ENCODE data around the gene CISD2.
A peak's percentile ranks its signal among the peaks of the same experiment; 100 is the strongest.

CISD2 gene

DNA sequence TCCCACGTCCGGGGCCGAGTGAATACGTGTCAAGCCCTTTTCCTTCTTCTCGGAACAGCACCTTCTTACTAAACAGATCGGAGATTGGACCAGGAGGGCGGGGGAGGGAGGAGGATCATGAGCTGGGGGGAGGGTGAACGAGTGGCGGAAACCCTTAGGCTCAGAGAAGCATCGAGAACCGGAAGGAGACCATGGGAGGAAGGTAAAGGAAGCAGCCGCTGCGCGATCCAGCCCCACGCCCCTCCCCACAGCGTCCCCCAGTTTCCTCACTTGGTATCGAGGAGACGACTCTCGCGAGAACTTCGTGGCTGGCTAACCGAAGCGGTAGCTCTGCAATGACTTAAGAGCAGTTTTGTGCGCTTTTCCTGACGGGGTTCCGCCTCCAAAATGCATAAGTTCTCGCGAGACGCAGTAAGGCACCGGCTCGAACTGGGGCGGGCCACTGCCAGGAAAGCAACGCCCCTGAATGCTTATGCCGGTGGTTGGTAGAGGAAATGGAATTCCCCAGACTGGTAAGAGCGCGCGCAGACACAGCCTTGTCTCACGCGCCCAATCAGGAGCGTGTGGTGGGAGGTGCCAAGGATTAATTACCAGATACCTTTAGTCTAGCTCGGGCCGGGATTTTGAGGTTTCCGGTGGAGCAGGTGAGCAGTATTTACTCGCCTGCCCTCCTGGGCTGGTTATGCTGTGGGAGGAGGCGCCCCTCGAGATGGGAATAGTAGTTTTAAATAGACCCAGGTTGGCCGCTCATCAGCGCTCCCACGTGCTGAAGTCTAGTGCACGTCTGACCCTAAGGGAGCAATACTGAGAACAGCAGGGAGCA is 40.9 kb upstream of the CISD2 start:
- H3K27me3 ChIP-seq (ENCODE audit: low read length), result no peaks in the 10 kb centered on the region
- H3K9ac ChIP-seq (ENCODE audit: low read length), result peak overlapping the region; percentile 100
- peaks cover 53% of the 10 kb centered on the region for H3K79me2 ChIP-seq (ENCODE audit: insufficient read depth, low read length)
- H3K27ac ChIP-seq (ENCODE audit: low read depth, low read length), result peak overlapping the region; percentile 93
- peak overlapping the region; percentile 95 for H3K4me3 ChIP-seq (ENCODE audit: insufficient read depth, low read length, poor library complexity, severe bottlenecking)
- no peak overlapping the region for H2AFZ ChIP-seq (ENCODE audit: low read depth, low read length, severe bottlenecking)
- TF ChIP-seq EZH2phosphoT487 (conservative IDR thresholded peaks at IDR 0.05; ENCODE audit: low read length), result no peak
- TF ChIP-seq, protein P1, sequence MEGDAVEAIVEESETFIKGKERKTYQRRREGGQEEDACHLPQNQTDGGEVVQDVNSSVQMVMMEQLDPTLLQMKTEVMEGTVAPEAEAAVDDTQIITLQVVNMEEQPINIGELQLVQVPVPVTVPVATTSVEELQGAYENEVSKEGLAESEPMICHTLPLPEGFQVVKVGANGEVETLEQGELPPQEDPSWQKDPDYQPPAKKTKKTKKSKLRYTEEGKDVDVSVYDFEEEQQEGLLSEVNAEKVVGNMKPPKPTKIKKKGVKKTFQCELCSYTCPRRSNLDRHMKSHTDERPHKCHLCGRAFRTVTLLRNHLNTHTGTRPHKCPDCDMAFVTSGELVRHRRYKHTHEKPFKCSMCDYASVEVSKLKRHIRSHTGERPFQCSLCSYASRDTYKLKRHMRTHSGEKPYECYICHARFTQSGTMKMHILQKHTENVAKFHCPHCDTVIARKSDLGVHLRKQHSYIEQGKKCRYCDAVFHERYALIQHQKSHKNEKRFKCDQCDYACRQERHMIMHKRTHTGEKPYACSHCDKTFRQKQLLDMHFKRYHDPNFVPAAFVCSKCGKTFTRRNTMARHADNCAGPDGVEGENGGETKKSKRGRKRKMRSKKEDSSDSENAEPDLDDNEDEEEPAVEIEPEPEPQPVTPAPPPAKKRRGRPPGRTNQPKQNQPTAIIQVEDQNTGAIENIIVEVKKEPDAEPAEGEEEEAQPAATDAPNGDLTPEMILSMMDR (IDR thresholded peaks at IDR 0.05; ENCODE audit: insufficient read depth, low read length, poor library complexity, severe bottlenecking), result no peak
- H3F3A ChIP-seq (ENCODE audit: insufficient read depth), result peaks cover 4% of the 10 kb centered on the region; the same call in 1 of the 2 replicates
- peaks cover 14% of the 10 kb centered on the region for H4K20me1 ChIP-seq (ENCODE audit: low read depth, low read length)
- peaks cover 20% of the 10 kb centered on the region for H3K36me3 ChIP-seq (ENCODE audit: low read length)
- no peaks in the 10 kb centered on the region for H3K9me3 ChIP-seq (ENCODE audit: insufficient read depth, low read length)
- H3K4me2 ChIP-seq (ENCODE audit: low read depth, low read length, poor library complexity, severe bottlenecking), result peak overlapping the region; percentile 99
- no peaks in the 10 kb centered on the region for H3K9me2 ChIP-seq (replicated peaks; ENCODE audit: insufficient read depth, low read length)

DNA sequence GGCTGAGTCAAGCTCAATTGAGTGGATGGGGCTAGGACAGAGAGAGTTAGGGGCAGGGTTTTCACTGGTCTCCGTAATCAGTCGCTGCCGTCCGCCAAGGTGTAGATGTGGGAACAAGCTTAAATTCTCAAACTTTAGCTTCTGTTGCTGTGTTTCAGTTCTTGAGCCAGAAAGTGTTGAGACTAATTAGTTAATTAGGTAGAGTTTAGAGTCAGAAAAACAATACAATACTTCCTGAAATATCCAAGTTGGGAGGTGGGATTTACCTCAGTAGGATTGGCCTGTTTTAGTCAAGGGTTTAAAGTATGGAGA is 40.3 kb upstream of the CISD2 start:
- Histone ChIP-seq H3K9ac (ENCODE audit: low read length) (peak overlapping the region; percentile 72), H3K4me3 (ENCODE audit: insufficient read depth, low read length, poor library complexity, severe bottlenecking) (peak overlapping the region; percentile 64), H3K4me2 (ENCODE audit: low read depth, low read length, poor library complexity, severe bottlenecking) (peak overlapping the region; percentile 95), H3F3A (ENCODE audit: insufficient read depth) (peaks cover 4% of the 10 kb centered on the region; the same call in 1 of the 2 replicates), H3K9me2 (replicated peaks; ENCODE audit: insufficient read depth, low read length) (no peaks in the 10 kb centered on the region), H3K36me3 (ENCODE audit: low read length) (peaks cover 20% of the 10 kb centered on the region), H3K27ac (ENCODE audit: low read depth, low read length) (peak overlapping the region; percentile 81), H2AFZ (ENCODE audit: low read depth, low read length, severe bottlenecking) (no peak overlapping the region), H4K20me1 (ENCODE audit: low read depth, low read length) (peaks cover 8% of the 10 kb centered on the region; the same call in 1 of the 2 replicates), H3K9me3 (ENCODE audit: insufficient read depth, low read length) (no peaks in the 10 kb centered on the region), H3K27me3 (ENCODE audit: low read length) (no peaks in the 10 kb centered on the region), H3K79me2 (ENCODE audit: insufficient read depth, low read length) (peaks cover 47% of the 10 kb centered on the region)
- no peak for TF ChIP-seq EZH2phosphoT487 (conservative IDR thresholded peaks at IDR 0.05; ENCODE audit: low read length)
- TF ChIP-seq, protein P1 (IDR thresholded peaks at IDR 0.05; ENCODE audit: insufficient read depth, low read length, poor library complexity, severe bottlenecking), result no peak

DNA sequence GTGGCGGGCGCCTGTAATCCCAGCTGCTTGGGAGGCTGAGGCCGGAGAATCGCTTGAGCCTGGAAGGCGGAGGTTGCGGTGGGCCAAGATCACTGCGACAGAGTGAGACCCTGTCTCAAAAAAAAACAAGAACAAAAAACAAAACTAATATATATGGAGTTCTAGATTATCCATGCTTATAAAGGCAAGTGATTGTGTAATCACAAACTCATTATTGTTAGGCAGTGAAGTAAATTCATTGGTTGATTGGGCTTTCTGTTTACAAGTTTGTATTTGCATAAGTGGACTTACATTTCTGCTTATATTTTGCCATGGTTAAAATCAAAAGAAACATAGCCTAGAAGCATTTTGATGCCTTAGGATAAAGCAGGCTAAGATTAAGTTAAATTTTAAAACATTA is 39.0 kb upstream of the CISD2 start:
- H3F3A ChIP-seq (ENCODE audit: insufficient read depth), result peaks cover 4% of the 10 kb centered on the region; the same call in 1 of the 2 replicates
- no peaks in the 10 kb centered on the region for H3K9me2 ChIP-seq (replicated peaks; ENCODE audit: insufficient read depth, low read length)
- no peak overlapping the region for H2AFZ ChIP-seq (ENCODE audit: low read depth, low read length, severe bottlenecking)
- H3K79me2 ChIP-seq (ENCODE audit: insufficient read depth, low read length), result peaks cover 34% of the 10 kb centered on the region
- no peak overlapping the region for H3K27ac ChIP-seq (ENCODE audit: low read depth, low read length)
- H3K36me3 ChIP-seq (ENCODE audit: low read length), result peaks cover 9% of the 10 kb centered on the region; the same call in 1 of the 2 replicates
- no peaks in the 10 kb centered on the region for H3K27me3 ChIP-seq (ENCODE audit: low read length)
- H3K4me2 ChIP-seq (ENCODE audit: low read depth, low read length, poor library complexity, severe bottlenecking), result no peak overlapping the region
- TF ChIP-seq, protein P1 (IDR thresholded peaks at IDR 0.05; ENCODE audit: insufficient read depth, low read length, poor library complexity, severe bottlenecking), result no peak
- TF ChIP-seq EZH2phosphoT487 (conservative IDR thresholded peaks at IDR 0.05; ENCODE audit: low read length), result no peak
- H3K9ac ChIP-seq (ENCODE audit: low read length), result no peak overlapping the region
- no peak overlapping the region for H3K4me3 ChIP-seq (ENCODE audit: insufficient read depth, low read length, poor library complexity, severe bottlenecking)
- peaks cover 4% of the 10 kb centered on the region; the same call in 1 of the 2 replicates for H4K20me1 ChIP-seq (ENCODE audit: low read depth, low read length)
- no peaks in the 10 kb centered on the region for H3K9me3 ChIP-seq (ENCODE audit: insufficient read depth, low read length)
